ENCODE measurements around the gene HOXB5.

HOXB5 gene

GRCh38 chr17:48559122-48559839 is 34.3 kb downstream of the HOXB5 start:
- DNase-seq, result no peak

DNA sequence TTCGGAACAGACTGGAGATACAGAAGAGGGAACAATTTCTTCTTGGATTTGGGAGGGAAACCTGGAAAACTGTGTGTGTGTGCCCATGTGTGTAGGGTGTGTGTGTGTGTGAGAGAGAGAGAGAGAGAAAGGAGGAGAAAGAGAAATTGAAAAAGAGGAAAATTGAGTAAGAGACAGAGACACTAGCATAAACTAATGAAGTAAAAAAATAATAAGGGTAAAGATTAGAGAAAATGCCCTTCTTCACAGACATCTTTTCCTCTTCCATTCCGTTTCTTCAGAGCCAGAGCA is 34.8 kb downstream of the HOXB5 start:
- no peak for DNase-seq

GRCh38 chr17:48558057-48558830 is 35.3 kb downstream of the HOXB5 start:
- no peak for DNase-seq

DNA sequence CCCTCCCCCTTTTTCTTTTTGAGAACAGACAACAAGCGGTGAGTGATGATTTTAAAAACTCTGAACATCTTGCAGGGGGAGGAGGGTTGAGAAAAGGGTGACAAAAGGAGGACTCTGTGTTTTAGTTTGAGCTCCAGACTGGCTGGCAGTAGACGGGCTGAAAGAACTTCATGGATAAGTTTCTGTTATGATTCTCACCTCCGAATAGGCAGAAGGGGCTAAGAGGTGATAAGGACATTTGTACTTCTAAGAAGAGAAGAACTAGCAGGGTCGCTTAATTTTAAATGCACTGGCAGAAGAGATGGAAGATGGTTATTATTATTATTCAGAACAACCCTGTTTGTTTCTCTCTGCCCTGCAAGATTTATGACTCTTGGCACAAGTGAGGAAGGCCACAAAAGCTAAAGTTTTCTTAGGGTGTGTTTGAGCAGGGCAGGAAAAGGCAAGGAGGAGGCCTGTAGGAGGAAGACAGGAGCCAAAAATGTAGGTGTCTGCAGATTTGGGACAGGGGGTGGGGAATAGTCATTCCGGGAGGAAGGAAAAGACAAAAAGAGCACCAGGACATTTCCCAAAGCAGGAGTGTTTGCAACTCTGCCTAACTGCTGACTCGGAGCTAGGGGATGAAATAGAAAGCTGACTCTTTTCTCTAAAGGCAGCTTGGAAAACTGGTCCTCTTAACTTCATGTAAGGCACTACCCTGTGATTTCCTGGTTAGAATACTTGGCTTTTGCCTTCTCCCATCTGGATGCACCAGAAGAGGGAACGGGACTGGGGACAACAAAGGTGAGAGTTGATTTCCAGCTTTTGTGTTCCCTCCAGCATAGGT is 36.8 kb downstream of the HOXB5 start:
- no peak for DNase-seq

- DNase-seq, result no peak
Observed at GRCh38 chr17:48556229-48556575, 37.4 kb downstream of the HOXB5 start.

DNA sequence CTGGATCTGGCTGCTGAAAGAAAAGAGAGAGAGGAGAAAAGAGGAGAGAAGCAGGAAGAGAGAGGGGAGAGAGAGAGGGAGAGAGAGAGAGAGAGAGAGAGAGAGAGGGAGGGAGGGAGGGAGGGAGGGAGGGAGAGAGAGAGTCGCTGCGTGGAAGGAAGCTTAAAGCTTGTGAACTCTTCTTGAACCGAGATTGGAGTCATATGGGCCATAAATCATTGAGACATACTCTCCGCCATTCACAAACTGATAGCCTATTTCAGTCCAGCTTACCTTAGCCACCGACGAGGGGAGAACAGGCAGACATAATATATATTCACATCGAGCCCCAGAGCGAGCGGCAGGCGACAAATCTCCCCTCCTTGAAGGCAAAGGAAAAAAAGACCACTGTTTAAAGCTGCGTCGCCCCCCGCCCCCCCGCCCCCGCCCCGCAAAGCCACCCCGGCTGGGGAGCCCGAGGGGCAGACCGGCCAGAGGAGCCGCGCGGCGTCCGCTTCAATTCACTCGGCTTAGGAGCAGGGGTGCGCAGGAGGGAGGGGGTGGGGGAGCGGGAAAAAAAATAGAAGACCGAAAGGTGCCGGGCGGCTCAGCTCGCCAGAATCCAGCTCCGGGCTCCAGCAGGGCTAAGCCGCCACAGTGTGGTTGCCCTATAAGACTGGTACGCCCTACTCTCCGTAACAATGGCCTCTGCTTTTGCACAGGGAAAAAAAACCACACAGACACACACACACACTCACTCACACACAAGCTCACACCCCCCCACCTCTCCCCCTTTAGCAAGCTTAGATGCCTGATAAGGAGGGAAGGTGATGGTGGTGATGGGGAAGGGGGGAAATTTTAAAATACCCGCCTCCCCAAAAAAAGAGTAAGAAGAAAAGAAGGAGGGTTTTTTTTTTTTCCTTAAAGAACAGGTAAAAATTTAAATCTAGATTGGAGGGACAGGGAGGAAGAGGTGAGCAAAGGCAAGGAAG is 38.0 kb downstream of the HOXB5 start:
- peak; percentile 23 for DNase-seq

DNA sequence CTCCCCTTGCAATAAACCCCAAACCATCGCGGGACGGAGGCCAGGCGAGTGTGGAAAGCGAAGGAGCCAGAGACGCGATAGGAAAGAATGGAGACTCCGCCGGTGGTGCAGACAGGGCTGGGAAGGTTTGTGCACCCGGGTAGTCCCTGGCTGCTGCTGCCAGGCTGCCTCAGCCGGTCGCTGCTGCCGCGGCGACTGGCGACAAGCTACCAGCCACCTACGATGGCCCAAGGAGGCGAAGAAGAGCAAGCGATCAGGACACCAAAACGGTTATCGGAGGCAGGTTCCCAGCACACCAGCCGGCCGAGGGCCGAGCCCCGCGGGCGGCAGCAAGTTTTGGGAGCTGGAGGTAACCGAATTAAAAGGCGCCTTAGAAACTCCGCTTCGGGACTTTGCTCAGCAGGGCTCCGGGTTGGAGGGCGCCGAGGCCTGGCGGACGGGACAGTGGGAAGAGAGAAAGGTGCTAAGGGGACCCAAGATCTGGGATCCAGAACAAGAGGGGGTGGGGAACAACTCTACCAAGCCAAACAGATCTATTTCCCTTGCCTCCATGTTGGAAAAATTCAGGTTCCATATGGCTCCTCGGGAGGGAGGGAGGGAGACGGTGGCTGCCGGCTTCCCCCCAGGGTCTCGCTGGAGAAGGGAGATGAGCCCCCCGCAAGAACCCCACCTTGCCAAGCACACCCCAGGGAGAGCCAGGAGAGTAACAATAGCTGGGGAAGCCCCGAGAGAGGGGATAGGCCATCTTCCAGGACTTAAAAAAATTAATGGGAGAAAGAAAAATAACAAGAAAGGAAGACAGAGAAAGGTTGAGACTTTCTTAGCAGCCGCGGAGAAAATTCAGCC is 38.9 kb downstream of the HOXB5 start:
- no peak for DNase-seq

DNA sequence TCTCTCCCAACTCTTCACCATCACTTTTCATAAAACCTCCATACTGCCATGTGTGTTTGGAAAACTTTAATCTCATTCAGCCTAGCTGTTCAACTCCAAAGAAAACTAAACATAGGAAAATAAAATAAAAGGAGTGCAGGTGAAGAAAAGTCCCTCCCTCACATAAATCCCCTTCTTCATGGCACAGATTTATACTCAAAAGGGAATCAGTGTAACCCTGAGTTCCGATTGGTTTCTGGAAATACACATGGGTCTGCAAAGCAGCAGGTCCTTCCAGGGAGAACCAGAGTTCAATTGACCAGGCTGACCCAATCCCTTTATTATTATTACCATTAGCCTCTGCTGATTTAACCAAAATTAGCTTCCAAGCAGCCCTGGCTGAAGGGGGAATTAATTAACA is 39.8 kb downstream of the HOXB5 start:
- DNase-seq, result no peak

GRCh38 chr17:48553190-48553547 is 40.4 kb downstream of the HOXB5 start:
- DNase-seq, result no peak

DNA sequence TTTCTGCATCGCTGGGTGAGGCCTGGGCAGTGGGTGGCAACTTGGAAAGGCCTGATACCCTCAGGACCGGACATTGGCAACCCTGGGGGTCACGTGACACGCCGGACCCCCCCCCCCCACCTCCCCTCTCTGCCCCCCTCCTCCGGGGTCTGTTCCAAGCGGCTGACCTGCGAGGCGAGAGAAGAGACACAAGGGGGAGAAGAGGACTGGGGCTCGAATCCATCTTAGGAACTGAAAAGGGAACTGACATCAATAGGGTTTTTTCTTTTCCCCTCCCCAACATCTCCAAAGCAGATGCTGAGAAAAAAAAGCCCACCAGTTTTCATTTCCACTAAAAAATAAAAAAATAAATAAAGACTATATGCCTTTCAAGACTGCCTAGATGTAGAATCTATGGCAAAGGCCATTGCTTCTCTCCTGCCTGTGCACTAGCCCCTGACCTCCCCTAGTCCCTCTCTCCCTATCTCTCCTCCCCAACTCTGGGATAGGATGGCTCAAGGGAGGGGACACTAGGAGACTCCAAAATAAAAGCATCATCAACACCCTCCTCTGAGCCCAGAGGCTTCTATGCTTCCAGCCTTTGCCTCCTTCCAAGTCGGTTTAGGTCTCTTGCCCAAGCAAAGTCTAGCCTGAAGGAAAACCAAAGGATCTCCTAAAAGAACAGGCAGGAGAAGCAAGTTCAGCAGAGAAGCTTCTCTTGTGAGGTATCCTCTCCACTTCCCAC is 41.0 kb downstream of the HOXB5 start:
- no peak for DNase-seq

DNA sequence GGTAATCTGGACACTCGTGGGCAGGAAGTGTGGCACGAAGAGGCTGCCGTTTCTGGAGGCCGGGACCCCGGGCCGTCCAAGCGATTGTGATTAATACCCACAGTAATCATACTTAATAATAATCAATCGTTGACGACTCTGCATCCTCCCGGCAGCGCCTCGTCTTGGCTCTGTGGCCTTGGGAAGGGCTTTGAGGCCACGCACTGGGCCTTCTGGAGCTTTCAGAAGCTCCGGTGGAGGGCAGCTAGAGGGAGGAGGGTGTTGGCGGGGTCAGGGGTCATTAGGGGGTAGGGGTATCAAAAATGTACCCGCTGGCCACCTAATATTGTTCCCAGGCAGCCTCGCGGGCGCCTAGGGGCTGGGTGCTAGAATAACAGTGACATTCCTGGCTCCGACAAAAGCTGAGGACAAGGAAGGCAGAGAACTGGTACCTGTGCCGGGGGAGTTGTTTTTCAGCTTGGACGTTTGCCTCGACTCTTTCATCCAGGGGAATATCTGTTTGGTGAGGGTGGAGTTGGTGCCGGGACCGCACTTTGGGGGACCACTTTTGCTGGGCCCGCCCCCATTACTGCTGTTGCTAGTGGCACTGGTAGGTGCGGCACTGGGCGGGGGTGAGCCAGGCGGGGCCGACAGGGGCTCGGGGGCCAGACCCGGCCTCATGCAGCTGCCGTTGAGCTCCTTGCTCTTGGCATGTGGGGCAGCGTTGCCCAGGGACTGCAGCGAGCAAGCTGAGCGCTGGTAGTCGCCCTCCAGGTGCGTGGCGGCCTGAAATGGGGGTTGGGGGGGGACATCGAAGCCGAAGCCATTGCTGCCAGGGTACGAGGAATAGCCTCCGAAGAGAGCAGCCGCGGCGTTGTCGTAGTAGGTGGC is 41.7 kb downstream of the HOXB5 start:
- DNase-seq, result no peak

DNA sequence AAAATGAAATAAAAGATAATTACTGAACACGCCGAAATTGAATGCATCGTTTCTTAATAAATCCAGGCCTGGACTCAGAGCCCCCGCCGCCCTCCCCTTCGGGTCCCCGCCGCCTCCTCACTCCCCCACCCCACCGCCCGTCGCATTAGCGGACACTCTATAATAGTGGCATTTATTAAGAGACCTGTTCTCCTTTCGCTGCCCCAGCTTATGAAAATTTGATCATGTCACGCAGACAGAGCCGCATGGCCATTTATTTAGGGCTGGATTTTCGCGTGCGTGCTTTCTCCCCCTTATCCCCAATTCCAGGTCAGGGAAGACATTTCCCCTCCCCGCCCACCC is 42.4 kb downstream of the HOXB5 start:
- no peak for DNase-seq

DNA sequence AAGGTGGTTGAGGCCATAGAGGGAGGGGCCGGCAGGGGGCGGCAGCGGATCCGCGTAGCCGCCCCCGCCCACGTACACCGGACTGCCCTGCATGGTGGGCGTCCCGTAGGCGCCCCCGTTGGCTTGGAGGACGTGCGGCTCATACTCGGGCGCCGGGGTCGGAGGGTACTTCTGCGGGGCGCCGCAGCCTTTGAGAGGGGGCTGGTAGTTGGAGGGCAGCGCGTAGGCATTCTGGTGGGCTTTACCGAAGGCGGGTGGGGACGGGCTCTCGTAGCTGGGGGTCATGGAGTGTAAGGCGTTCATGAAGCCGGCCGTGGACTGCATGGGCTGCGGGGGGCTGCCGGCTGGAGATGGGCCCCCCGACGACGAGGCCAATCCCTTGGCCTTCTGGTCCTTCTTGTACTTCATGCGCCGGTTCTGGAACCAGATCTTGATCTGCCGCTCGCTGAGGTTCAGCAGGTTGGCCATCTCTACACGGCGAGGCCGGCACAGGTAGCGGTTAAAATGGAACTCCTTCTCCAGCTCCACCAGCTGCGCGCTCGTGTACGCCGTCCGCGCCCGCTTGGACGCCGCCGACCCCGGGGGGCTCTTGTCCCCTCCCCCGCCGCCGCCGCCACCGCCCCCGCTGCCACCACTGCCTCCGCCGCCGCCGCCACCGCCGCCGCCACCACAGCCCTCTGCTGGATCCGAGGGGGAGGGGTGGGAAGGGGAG is 42.9 kb downstream of the HOXB5 start:
- no peak for DNase-seq

- DNase-seq, result no peak
Observed at GRCh38 chr17:48549914-48550501, 43.6 kb downstream of the HOXB5 start.

DNA sequence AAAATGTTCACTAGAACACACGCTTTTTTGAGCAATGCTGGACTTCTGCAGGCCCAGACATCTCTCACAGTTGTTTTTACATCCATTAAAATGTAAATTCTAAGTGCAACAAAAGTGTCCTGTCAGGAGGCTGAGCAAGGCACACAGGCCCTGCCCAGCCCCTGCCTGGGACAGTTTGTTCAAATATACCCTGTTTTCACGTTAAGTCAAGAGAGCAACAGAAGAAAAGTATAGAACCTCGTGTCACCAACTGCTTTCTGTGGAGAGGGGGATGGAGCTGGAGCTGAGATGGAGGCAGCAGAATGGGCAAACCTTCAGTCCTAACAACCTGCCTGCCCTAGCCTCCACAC is 44.3 kb downstream of the HOXB5 start:
- DNase-seq, result no peak

GRCh38 chr17:48548523-48549280 is 44.9 kb downstream of the HOXB5 start:
- DNase-seq, result no peak

DNA sequence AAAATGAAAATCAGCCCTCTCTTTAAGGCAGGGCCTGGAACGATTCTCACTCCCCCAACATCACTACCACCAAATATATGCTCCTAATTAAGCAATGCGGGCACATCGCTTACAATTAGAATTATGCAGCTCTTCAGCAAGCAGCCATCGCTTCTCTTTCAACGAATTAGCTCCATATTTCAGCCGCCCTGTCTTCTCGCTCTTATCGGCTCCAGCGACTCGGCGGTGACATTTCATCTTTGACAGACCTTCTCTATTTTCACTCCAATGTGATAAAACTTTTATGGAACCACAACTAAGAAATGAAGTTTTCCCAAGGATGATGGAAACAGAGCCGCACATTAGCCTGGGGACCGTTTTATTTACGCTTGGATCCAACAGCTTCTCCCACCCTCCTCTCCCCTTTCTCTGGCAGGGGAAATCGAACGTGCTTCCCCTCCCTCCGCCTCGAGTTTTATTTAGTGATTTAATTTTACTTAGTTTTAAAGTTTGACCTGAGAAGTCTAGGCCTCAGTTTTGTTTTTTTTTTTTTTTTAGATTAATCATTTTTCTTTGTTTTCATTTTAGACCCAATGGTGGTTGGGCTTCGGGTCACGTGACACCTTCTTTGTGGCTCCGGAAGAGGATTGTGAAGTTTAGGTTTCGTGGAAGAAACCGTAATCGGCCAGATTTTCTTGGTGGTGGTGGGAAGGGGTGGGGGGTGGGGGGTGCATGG is 45.6 kb downstream of the HOXB5 start:
- DNase-seq, result no peak

Data from T1000 (cell line).